HCT116 (cell line): ENCODE results near the gene ANO2. TPM values are rescaled to one million over a fixed set of nuclear protein-coding genes. Genes with fewer than 3 reads are reported as not detected.

Source experiments
- ATAC-seq: fragments of 200-7000 bp; cut with Tn5 transposase; 2 replicates; pipeline ENCODE4 v1.9.1; 2020; ENCODE audit warnings: mild to moderate bottlenecking, moderate library complexity
- BruUV-seq: library from RNA; stranded (reverse); fragments of 400-500 nt; replicated peaks from 2 replicates; lab custom pipeline; 2021; lab: Mats Ljungman, UMichigan
- CTCF ChIA-PET: fragments of 300-600 bp; sonication (Branson Sonifier 250); formaldehyde crosslinking; loops from one replicate; lab custom pipeline; 2021; ENCODE audit warnings: antibody characterized with exemption; lab: Charles Lee
- POLR2A ChIA-PET: fragments of 300-600, 350-600 bp; sonication (Branson Sonifier 250); formaldehyde crosslinking; loops from one replicate; lab custom pipeline; 2021; ENCODE audit warnings: antibody characterized with exemption; lab: Charles Lee
- RAD21 ChIA-PET, 2 experiments: fragments of 300-600 bp; sonication (Branson Sonifier 250); formaldehyde crosslinking; loops; one replicate each; lab custom pipeline; 2023; ENCODE audit warnings: low total read pairs in 2 of 2; ENCODE audit not compliant: uncharacterized antibody in 2 of 2, unreplicated experiment in 2 of 2, low non-redundant PET in 1 of 2; lab: Charles Lee
- DNase-seq: peaks from one replicate; pipeline ENCODE4 v3.0.0-alpha.2; 2010; ENCODE audit warnings: low read depth, low spot score
- H2AFZ ChIP-seq: fragments of 200-600 bp; shearing (Covaris generic), sonication (generic); 2 replicates; pipeline ENCODE4 v1.6.1; 2017; ENCODE audit warnings: low read depth, mixed run types, mixed read lengths, antibody characterized with exemption, low read length; ENCODE audit not compliant: poor library complexity, severe bottlenecking
- H3K27ac ChIP-seq: 2 replicates; pipeline ENCODE4 v1.5.1; 2012; ENCODE audit warnings: low read depth, low read length
- H3K27me3 ChIP-seq: fragments of 200-600 bp; sonication (generic); 2 replicates; pipeline ENCODE4 v1.6.1; 2016; ENCODE audit warnings: mixed run types, low read length, mixed read lengths; ENCODE audit not compliant: insufficient read depth
- H3K36me3 ChIP-seq, 2 experiments: fragments of 200-500 bp in 1 of 2; fragments of 200-600 bp in 1 of 2; sonication (Bioruptor generic) in 1 of 2; sonication (generic) in 1 of 2; 2 replicates each; pipeline versions ENCODE4 v1.5.1 to v1.6.1; 2014 to 2016; ENCODE audit warnings: low read length in 2 of 2, inconsistent platforms in 1 of 2, mixed read lengths in 1 of 2, mixed run types in 1 of 2; ENCODE audit not compliant: insufficient read depth in 2 of 2, control insufficient read depth in 1 of 2
- H3K4me1 ChIP-seq, 2 experiments: fragments of 200-600 bp in 1 of 2; sonication (generic) in 1 of 2; 2 replicates each; pipeline versions ENCODE4 v1.5.1 to v1.6.1; 2012 to 2017; ENCODE audit warnings: low read length in 2 of 2, inconsistent platforms in 1 of 2, mild to moderate bottlenecking in 1 of 2, mixed read lengths in 1 of 2, mixed run types in 1 of 2, moderate library complexity in 1 of 2; ENCODE audit not compliant: insufficient read depth in 2 of 2, control insufficient read depth in 1 of 2
- H3K4me2 ChIP-seq: fragments of 200-600 bp; sonication (generic); 2 replicates; pipeline ENCODE4 v1.6.1; 2017; ENCODE audit warnings: mixed run types, low read length, mixed read lengths
- H3K4me3 ChIP-seq, 2 experiments: fragments of 200-600 bp in 1 of 2; sonication (generic) in 1 of 2; replicated peaks in 1 of 2; 2 replicates each; pipeline ENCODE4 v1.5.1; 2011 to 2016; ENCODE audit warnings: low read length in 2 of 2, control low read depth in 1 of 2, low read depth in 1 of 2, mild to moderate bottlenecking in 1 of 2, mixed read lengths in 1 of 2, mixed run types in 1 of 2
- H3K79me2 ChIP-seq: fragments of 200-600 bp; sonication (generic); 2 replicates; pipeline ENCODE4 v1.6.1; 2017; ENCODE audit warnings: mild to moderate bottlenecking, mixed run types, low read length, moderate library complexity, mixed read lengths; ENCODE audit not compliant: insufficient read depth
- H3K9ac ChIP-seq: fragments of 200-600 bp; sonication (generic); 2 replicates; pipeline ENCODE4 v1.6.1; 2016; ENCODE audit warnings: low read length, mixed read lengths
- H3K9me2 ChIP-seq: fragments of 200-600 bp; sonication (generic), shearing (Covaris generic); 2 replicates; pipeline ENCODE4 v1.6.1; 2017; ENCODE audit warnings: mixed run types, mild to moderate bottlenecking, moderate library complexity; ENCODE audit not compliant: insufficient read depth
- H3K9me3 ChIP-seq, 2 experiments: fragments of 200-500 bp in 1 of 2; fragments of 200-600 bp in 1 of 2; sonication (Bioruptor generic) in 1 of 2; sonication (generic) in 1 of 2; 2 replicates each; pipeline ENCODE4 v1.6.1; 2014 to 2017; ENCODE audit warnings: low read length in 2 of 2, mixed read lengths in 2 of 2, inconsistent platforms in 1 of 2, low read depth in 1 of 2, mild to moderate bottlenecking in 1 of 2, mixed run types in 1 of 2, moderate library complexity in 1 of 2; ENCODE audit not compliant: control insufficient read depth in 1 of 2, insufficient read depth in 1 of 2
- H4K20me1 ChIP-seq: fragments of 200-600 bp; sonication (generic), shearing (Covaris generic); 2 replicates; pipeline ENCODE4 v1.6.1; 2017; ENCODE audit warnings: mixed run types, mild to moderate bottlenecking, moderate library complexity; ENCODE audit not compliant: insufficient read depth
- EGR1 ChIP-seq: IDR thresholded peaks from 2 replicates; pipeline ENCODE4 v1.6.1; 2012; ENCODE audit warnings: low read depth
- EZH2phosphoT487 ChIP-seq: fragments of 200-600 bp; IDR thresholded peaks from 2 replicates; pipeline ENCODE4 v1.6.1; 2018; ENCODE audit warnings: antibody characterized with exemption, borderline replicate concordance
- MAX ChIP-seq: IDR thresholded peaks from 2 replicates; pipeline ENCODE4 v1.6.1; 2012
- POLR2A ChIP-seq: IDR thresholded peaks from 2 replicates; pipeline ENCODE4 v1.7.0; 2011; ENCODE audit warnings: borderline replicate concordance; ENCODE audit not compliant: insufficient read depth, insufficient read length; ENCODE audit errors: extremely low read depth
- SIN3A ChIP-seq: IDR thresholded peaks from 2 replicates; pipeline ENCODE4 v1.6.1; 2012; ENCODE audit warnings: low read depth
- SRF ChIP-seq: IDR thresholded peaks from 2 replicates; pipeline ENCODE4 v1.6.1; 2012; ENCODE audit warnings: low read depth
- ZNF274 ChIP-seq: fragments of 200-500 bp; sonication (Bioruptor generic); IDR thresholded peaks from 2 replicates; pipeline ENCODE4 v1.6.1; 2014; ENCODE audit warnings: mild to moderate bottlenecking, low read depth, low read length, inconsistent platforms
- intact Hi-C: fragments of 100-400 bp; cut with micrococcal nuclease; formaldehyde crosslinking; loops from 2 replicates; pipeline ENCODE4 v1.10.0; 2022
- total RNA-seq: library from RNA; stranded (reverse); gene quantifications from one replicate; pipeline ENCODE4 v1.2.1, GENCODE V29; 2021; ENCODE audit not compliant: unreplicated experiment
- TF ChIP-seq, protein P1 (sequence below), 3 experiments: fragments of 200-600 bp in 1 of 3; sonication (generic) in 1 of 3; IDR thresholded peaks in 2 of 3; conservative IDR thresholded peaks in 1 of 3; 2 replicates each; pipeline ENCODE4 v1.5.1; 2012 to 2017; ENCODE audit warnings: low read depth in 2 of 3, low read length in 2 of 3, antibody characterized with exemption in 1 of 3, borderline replicate concordance in 1 of 3, control low read depth in 1 of 3, mild to moderate bottlenecking in 1 of 3, mixed read lengths in 1 of 3, mixed run types in 1 of 3, moderate library complexity in 1 of 3; ENCODE audit not compliant: insufficient read depth in 1 of 3
- TF ChIP-seq, protein P2 (sequence below): IDR thresholded peaks from 2 replicates; pipeline ENCODE4 v1.6.1; 2011; ENCODE audit warnings: mild to moderate bottlenecking, low read length, moderate library complexity; ENCODE audit not compliant: insufficient replicate concordance; ENCODE audit errors: extremely low read depth
- TF ChIP-seq, protein P3 (sequence below): IDR thresholded peaks from 2 replicates; pipeline ENCODE4 v1.6.1; 2012

ANO2 gene
- total RNA-seq, 1 experiment from 2014 or later, result not detected

DNA sequence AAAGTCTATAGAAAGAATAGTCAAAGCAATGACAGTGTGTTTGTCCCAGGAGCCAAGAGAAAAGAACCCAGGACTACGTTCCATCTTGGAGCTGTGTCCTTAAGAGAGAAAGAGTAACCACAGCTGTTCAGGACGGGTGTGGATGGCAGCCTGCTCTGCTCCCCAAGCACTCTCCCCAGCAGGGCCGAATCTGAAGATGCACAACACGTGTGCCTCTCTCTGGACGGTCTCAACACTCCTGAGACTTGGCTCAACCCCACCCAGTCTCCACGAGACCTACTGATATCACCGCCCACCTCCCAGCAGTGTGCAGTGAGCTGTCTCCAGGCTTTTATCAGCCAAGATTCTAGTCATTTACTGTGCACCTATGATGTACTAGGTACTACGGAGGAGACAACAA is 27.3 kb upstream of the ANO2 start (continued):
- TF ChIP-seq, protein P1, sequence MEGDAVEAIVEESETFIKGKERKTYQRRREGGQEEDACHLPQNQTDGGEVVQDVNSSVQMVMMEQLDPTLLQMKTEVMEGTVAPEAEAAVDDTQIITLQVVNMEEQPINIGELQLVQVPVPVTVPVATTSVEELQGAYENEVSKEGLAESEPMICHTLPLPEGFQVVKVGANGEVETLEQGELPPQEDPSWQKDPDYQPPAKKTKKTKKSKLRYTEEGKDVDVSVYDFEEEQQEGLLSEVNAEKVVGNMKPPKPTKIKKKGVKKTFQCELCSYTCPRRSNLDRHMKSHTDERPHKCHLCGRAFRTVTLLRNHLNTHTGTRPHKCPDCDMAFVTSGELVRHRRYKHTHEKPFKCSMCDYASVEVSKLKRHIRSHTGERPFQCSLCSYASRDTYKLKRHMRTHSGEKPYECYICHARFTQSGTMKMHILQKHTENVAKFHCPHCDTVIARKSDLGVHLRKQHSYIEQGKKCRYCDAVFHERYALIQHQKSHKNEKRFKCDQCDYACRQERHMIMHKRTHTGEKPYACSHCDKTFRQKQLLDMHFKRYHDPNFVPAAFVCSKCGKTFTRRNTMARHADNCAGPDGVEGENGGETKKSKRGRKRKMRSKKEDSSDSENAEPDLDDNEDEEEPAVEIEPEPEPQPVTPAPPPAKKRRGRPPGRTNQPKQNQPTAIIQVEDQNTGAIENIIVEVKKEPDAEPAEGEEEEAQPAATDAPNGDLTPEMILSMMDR (IDR thresholded peaks at IDR 0.05 in 2 of 3, conservative IDR thresholded peaks at IDR 0.05 in 1 of 3; ENCODE audit: borderline replicate concordance in 1 of 3, insufficient read depth in 1 of 3, low read depth in 2 of 3, low read length in 2 of 3), result no peak
- no peak for TF ChIP-seq POLR2A
- TF ChIP-seq EGR1, result no peak
- no peak for TF ChIP-seq SIN3A
- TF ChIP-seq SRF, result no peak
- no peak for TF ChIP-seq EZH2phosphoT487

GRCh38 chr12:5971194-5971850 is 26.3 kb upstream of the ANO2 start:
- Histone ChIP-seq H3K4me3 (no peak overlapping the region), H3K4me2 (no peak overlapping the region), H3K79me2 (no peaks in the 10 kb centered on the region), H4K20me1 (no peaks in the 10 kb centered on the region)
- RAD21 ChIA-PET, result no interaction called here
- ATAC-seq, result no peak
- no TSS peak for BruUV-seq
- TF ChIP-seq MAX (no peak), ZNF274 (no peak), POLR2A (no peak), EZH2phosphoT487 (no peak), SRF (no peak)
- TF ChIP-seq, protein P2, sequence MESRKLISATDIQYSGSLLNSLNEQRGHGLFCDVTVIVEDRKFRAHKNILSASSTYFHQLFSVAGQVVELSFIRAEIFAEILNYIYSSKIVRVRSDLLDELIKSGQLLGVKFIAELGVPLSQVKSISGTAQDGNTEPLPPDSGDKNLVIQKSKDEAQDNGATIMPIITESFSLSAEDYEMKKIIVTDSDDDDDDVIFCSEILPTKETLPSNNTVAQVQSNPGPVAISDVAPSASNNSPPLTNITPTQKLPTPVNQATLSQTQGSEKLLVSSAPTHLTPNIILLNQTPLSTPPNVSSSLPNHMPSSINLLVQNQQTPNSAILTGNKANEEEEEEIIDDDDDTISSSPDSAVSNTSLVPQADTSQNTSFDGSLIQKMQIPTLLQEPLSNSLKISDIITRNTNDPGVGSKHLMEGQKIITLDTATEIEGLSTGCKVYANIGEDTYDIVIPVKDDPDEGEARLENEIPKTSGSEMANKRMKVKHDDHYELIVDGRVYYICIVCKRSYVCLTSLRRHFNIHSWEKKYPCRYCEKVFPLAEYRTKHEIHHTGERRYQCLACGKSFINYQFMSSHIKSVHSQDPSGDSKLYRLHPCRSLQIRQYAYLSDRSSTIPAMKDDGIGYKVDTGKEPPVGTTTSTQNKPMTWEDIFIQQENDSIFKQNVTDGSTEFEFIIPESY, result no peak
- TF ChIP-seq, protein P3, sequence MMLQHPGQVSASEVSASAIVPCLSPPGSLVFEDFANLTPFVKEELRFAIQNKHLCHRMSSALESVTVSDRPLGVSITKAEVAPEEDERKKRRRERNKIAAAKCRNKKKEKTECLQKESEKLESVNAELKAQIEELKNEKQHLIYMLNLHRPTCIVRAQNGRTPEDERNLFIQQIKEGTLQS, result no peak
- TF ChIP-seq, all 23 proteins: peak for 0
- H3K27me3 ChIP-seq, result peaks cover 11% of the 10 kb centered on the region; the same call in 1 of the 2 replicates
- no peaks in the 10 kb centered on the region for H3K9me2 ChIP-seq
- H3K36me3 ChIP-seq, result no peaks in the 10 kb centered on the region
- intact Hi-C loops, result no loop called here
- no peak for DNase-seq
- H3K9me3 ChIP-seq, result no peaks in the 10 kb centered on the region
- H3K27ac ChIP-seq, result no peak overlapping the region
- H2AFZ ChIP-seq, result no peak overlapping the region
- POLR2A ChIA-PET, result no interaction called here
- H3K4me1 ChIP-seq, result no peaks in the 10 kb centered on the region
- H3K9ac ChIP-seq, result no peak overlapping the region
- CTCF ChIA-PET, result interaction anchor here (0.9 kb wide), 1 partner anchor 11 kb away, joined by 3 read pairs; no protein-coding TSS in a partner anchor
